ENCODE results near the gene LAMA1. TPM values are rescaled to one million over a fixed set of nuclear protein-coding genes. Genes with fewer than 3 reads are reported as not detected.

LAMA1 gene
- total and polyA plus RNA-seq, 2 donors (not counting 3 experiments of a cell fraction or from before 2014, with no cell fraction given): 0.04 TPM; not detected in 1

- dilution Hi-C loops (cut with MboI; ENCODE audit: extremely low pct_ligation_motif_present, low sequenced_read_pairs) (loop anchor here (25.0 kb wide), 1 partner anchor 354 kb away; no protein-coding TSS in a partner anchor), intact Hi-C loops (cut with micrococcal nuclease) (no loop called here)
- no TSS peak for BruUV-seq (replicated peaks)
- Histone ChIP-seq H2AFZ (ENCODE audit: low read depth, low read length) (no peak overlapping the region), H3K4me1 (ENCODE audit: control insufficient read depth, extremely low read depth, insufficient read depth, low read length) (no peaks in the 10 kb centered on the region), H3K79me2 (ENCODE audit: control insufficient read depth, insufficient read depth, low read length) (no peaks in the 10 kb centered on the region), H3K4me3 (replicated peaks in 1 of 3; ENCODE audit: insufficient read depth in 1 of 3, low read depth in 1 of 3, low read length in 3 of 3) (no peak overlapping the region), H3K27ac (ENCODE audit: insufficient read depth, low read depth, low read length) (no peak overlapping the region), H3K4me2 (ENCODE audit: insufficient read depth, low read length) (no peak overlapping the region), H3K27me3 (ENCODE audit: control insufficient read depth in 2 of 2, insufficient read depth in 2 of 2, low read length in 2 of 2) (no peaks in the 10 kb centered on the region), H3K9me3 (replicated peaks; ENCODE audit: control insufficient read depth, insufficient read depth, low read length) (no peaks in the 10 kb centered on the region), H3K36me3 (ENCODE audit: control insufficient read depth in 2 of 2, extremely low read depth in 1 of 2, insufficient read depth in 2 of 2, low read length in 2 of 2) (peaks cover 0 to 5% of the 10 kb centered on the region in 2 experiments), H3K9ac (replicated peaks; ENCODE audit: extremely low read depth, insufficient read depth, low read length) (no peak overlapping the region), H3K9me1 (replicated peaks; ENCODE audit: control insufficient read depth, extremely low read depth, insufficient read depth, low read length) (no peaks in the 10 kb centered on the region), H4K20me1 (replicated peaks; ENCODE audit: control insufficient read depth, extremely low read depth, insufficient read depth, low read length) (no peaks in the 10 kb centered on the region)
- ChIA-PET POLR2A (no interaction called here), CTCF (interaction anchor here (1.1 to 1.8 kb wide), 2 partner anchors 28 to 339 kb away, joined by 3 to 4 read pairs; no protein-coding TSS in a partner anchor)
- TF ChIP-seq FOS (IDR thresholded peaks at IDR 0.05; ENCODE audit: borderline replicate concordance, insufficient read depth, low read length) (no peak), MAX (IDR thresholded peaks at IDR 0.05; ENCODE audit: insufficient read depth, insufficient read length) (no peak), GATA2 (IDR thresholded peaks at IDR 0.05; ENCODE audit: insufficient read depth, insufficient read length, low read depth, low read length) (no peak), JUN (IDR thresholded peaks at IDR 0.05; ENCODE audit: borderline replicate concordance, insufficient read depth, insufficient read length, low read depth) (no peak), POLR2A (IDR thresholded peaks at IDR 0.05; ENCODE audit: low read depth, low read length) (no peak), EZH2 (IDR thresholded peaks at IDR 0.05; ENCODE audit: borderline replicate concordance, low read depth, low read length, severe bottlenecking) (no peak), POLR2AphosphoS5 (IDR thresholded peaks at IDR 0.05; ENCODE audit: insufficient read depth, low read depth, low read length) (no peak), MYC (IDR thresholded peaks at IDR 0.05; ENCODE audit: low read depth, low read length) (no peak), CTCF (IDR thresholded peaks at IDR 0.05; ENCODE audit: extremely low read depth in 1 of 2, insufficient read depth in 1 of 2, low read depth in 1 of 2, low read length in 2 of 2) (no peak)
- DNase-seq (ENCODE audit: low read depth, low spot score): no peak
- FAIRE-seq: no peak
These were observed 225.8 kb downstream of the LAMA1 start for GRCh38 chr18:6891788-6892187.

Small RNA genes within 50 kb of the gene (small RNA-seq; reads per million reads assigned to genes)
- not detected for gene RNU6-916P (ENCODE audit: insufficient read depth, insufficient read length, low read depth, low replicate concordance)

Other genes starting within 250 kb of the LAMA1 start
- not detected in 2 replicates for gene LRRC30, start 113.3 kb upstream of the LAMA1 start, total RNA-seq
- gene LRRC30, start 113.3 kb upstream of the LAMA1 start, polyA plus RNA-seq: not detected in 2 replicates

Data from endothelial cell of umbilical vein (primary cell).